22Rv1 (cell line): ENCODE data around the gene UNK.

Experiments
- CTCF ChIP-seq: fragments of 450-650 bp; IDR thresholded peaks from 2 replicates; pipeline ENCODE4 v1.5.1; 2017; ENCODE audit warnings: mild to moderate bottlenecking
- ZFX ChIP-seq: fragments of 450-650 bp; IDR thresholded peaks from 2 replicates; pipeline ENCODE4 v1.6.1; 2017; ENCODE audit warnings: antibody characterized with exemption, borderline replicate concordance

GRCh38 chr17:75848523-75849278 is 64.1 kb downstream of the UNK start:
- TF ChIP-seq CTCF (peak; percentile 92), ZFX (no peak)
